HPDE6-E6E7 (cell line): ENCODE measurements around the gene NFKBIB.
"Not testable (repeated sequence)": the region's sequence is repeated elsewhere in the genome, so short reads cannot be mapped to it uniquely, and the experiment has no call there.

Experiments used
- DNase-seq: peaks from one replicate; pipeline ENCODE4 v3.0.0; 2011; ENCODE audit warnings: missing footprints; ENCODE audit errors: extremely low spot score

Gene NFKBIB

GRCh38 chr19:38899447-38900201 lies at the start of gene NFKBIB, which contains the start of gene SIRT2:
TSS of gene NFKBIB (plus strand) at chr19:38899969. CDS start at chr19:38900033, 64 bp downstream.
TSS of gene SIRT2 (minus strand) at chr19:38899618. CDS start at chr19:38899521, 97 bp downstream.
- DNase-seq = peak; percentile 99

GRCh38 chr19:38850436-38850975 lies 49.3 kb upstream of the NFKBIB start:
- peak; percentile 99 for DNase-seq

GRCh38 chr19:38850976-38851621 lies 48.7 kb upstream of the NFKBIB start:
- DNase-seq = no peak

GRCh38 chr19:38851622-38852230 lies 48.0 kb upstream of the NFKBIB start:
- DNase-seq = peak; percentile 68

- DNase-seq = peak; percentile 71
Measured at GRCh38 chr19:38852231-38853044, 47.3 kb upstream of the NFKBIB start.

- DNase-seq = no peak
Measured at GRCh38 chr19:38853214-38853613, 46.6 kb upstream of the NFKBIB start.

GRCh38 chr19:38854961-38855360 lies 44.8 kb upstream of the NFKBIB start:
- not testable (repeated sequence) for DNase-seq

GRCh38 chr19:38855751-38856150 lies 44.0 kb upstream of the NFKBIB start:
- DNase-seq = not testable (repeated sequence)

- no peak for DNase-seq
Measured at GRCh38 chr19:38856813-38857212, 43.0 kb upstream of the NFKBIB start.

- not testable (repeated sequence) for DNase-seq
Measured at GRCh38 chr19:38859631-38860204, 40.1 kb upstream of the NFKBIB start.

DNA sequence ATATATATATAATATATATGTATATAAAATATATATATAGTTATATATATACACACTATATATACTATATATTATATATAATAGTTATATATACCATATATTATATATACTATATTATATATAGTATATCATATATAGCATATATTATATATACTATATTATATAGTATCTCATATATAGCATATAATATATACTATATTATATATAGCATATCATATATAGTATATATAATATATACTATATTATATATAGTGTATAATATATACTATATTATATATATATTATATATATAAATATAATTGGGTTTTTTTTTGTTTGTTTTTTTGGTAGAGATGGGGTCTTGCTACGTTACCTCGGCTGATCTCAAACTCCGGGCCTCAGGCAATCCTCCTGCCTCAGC lies 38.4 kb upstream of the NFKBIB start:
- no peak for DNase-seq

DNA sequence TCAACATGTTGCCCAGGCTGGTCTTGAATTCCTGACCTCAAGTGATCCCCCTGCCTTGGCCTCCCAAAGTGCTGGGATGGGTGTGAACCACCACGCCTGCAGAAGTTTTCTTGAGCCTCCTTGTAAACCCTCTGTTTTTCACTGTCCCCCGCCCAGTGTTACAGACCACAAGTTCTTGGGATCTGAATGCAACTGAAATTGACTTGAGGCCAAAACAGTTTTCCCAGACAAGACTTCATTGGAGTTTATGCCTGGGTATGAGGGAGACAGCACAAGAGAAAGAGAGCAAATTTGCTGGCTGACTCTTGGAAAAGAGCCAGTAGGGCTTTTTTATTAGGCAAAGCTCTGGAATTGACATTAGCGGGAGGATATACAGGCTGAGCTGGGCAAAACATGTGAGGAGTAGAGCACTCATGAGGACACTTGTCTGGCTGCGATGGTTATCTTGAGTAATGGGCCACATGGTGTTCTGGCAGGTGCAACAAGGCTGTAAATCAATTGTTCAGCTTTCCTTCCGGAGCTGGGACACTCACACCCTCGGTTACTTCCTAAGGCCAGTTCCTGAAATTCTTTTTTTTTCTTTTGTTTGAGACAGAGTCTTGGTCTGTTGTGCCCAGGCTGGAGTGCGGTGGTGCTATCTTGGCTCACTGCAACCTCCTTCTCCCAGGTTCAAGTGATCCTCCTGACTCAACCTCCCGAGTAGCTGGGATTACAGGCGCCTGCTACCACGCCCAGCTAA lies 37.3 kb upstream of the NFKBIB start:
- DNase-seq = no peak

DNA sequence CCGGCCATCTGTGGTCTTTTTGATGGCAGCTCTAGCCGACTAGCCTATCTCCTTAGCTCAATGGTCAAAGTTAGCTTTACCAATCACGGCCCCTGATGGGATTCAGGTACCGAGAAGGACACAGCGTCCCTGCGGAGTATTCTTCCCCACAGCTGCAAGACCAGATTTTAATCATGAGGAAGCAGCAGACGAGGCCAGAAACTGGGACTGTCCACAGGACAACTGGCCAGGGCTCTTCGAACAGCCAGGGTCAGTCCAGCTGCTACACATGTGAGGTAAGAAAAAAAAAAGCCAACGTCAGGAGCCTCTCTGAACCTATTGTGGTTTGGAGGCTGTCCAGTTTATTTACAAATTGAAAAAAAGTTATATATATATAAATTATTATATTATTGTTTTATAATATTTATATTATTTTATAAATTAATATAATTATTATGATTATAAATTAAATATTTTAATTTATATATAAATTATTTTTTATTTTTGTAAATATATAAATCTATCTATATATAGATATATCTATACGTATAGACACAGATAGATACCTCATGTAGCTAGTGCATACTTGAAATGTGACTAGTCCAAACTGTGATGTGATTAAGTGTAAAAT lies 32.5 kb upstream of the NFKBIB start:
- no peak for DNase-seq

DNA sequence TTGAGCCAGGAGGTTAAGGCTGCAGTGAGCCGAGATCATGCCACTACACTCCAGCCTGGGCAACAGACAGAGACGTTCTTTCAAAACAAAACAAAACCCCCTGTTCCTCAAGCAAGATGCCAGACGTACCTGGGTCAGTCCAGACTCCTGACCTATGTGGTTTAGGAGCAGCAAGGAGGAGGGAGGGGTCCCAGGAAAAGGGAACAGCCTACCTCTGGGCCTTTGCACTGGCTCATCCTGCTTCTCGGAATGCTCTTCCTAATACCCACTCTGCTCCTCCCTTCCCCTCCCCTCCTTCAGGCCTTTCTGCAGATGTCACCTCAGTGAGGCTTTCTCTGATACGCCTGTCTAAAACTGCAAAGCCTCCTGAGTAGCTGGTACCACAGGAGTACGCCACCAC lies 31.2 kb upstream of the NFKBIB start:
- DNase-seq = no peak

- DNase-seq = no peak
Measured at GRCh38 chr19:38869160-38869835, 30.5 kb upstream of the NFKBIB start.

DNA sequence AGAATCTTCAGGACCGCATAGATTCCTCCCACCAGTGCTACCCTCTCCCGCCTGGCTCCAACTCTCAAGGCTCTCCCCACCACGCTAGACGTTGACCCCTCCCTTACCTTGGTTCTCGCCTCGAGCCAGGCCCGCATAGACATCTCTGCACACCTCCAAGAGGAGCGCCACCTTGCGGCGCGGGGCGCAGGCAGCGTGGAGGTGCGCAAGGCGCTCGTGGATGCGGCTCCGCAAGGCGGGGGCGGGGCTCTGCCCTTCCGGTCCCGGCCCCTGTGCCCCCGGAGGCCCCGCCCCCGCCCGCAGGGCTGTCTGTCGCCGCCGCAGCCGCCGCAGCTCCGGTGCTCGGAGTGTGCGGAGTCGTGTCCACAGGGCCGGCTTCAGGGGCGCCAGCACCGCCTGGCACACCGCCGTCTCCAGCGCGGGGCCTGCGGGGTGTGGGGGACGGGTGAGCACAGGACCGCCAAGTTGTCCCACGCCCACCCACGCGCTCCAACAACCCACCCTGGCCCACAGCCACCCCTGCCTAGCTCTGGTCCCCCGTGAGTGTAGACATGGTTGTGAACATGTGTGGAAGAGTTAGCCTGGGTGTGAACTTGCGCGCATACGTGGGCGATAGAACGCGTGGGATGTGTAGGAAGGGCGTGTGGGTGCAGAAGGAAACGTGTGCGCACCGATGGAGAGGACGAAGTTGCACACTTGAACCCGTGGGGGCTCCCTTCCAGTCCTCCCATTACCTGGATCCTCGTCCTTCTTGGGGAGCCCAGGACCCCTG lies 29.7 kb upstream of the NFKBIB start:
- DNase-seq = no peak

- DNase-seq = no peak
Measured at GRCh38 chr19:38870612-38871011, 29.2 kb upstream of the NFKBIB start.

GRCh38 chr19:38873400-38873799 lies 26.4 kb upstream of the NFKBIB start:
- DNase-seq = not testable (repeated sequence)
